ENCODE measurements around the gene ZCCHC2.

GRCh38 chr18:62576271-62576670 is 53.4 kb downstream of the ZCCHC2 start:
- TF ChIP-seq EZH2 (IDR thresholded peaks at IDR 0.05; ENCODE audit: borderline replicate concordance) (no peak), CTCF (IDR thresholded peaks at IDR 0.05; ENCODE audit: poor library complexity) (no peak)

Measured in hepatocyte (in vitro differentiated cells).